ENCODE data around the gene ALDOC.

ALDOC gene

GRCh38 chr17:28573966-28574480 is 2.7 kb downstream of the ALDOC start:
- DNase-seq (ENCODE audit: low read depth) = no peak
- TF ChIP-seq, protein P1, sequence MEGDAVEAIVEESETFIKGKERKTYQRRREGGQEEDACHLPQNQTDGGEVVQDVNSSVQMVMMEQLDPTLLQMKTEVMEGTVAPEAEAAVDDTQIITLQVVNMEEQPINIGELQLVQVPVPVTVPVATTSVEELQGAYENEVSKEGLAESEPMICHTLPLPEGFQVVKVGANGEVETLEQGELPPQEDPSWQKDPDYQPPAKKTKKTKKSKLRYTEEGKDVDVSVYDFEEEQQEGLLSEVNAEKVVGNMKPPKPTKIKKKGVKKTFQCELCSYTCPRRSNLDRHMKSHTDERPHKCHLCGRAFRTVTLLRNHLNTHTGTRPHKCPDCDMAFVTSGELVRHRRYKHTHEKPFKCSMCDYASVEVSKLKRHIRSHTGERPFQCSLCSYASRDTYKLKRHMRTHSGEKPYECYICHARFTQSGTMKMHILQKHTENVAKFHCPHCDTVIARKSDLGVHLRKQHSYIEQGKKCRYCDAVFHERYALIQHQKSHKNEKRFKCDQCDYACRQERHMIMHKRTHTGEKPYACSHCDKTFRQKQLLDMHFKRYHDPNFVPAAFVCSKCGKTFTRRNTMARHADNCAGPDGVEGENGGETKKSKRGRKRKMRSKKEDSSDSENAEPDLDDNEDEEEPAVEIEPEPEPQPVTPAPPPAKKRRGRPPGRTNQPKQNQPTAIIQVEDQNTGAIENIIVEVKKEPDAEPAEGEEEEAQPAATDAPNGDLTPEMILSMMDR (conservative IDR thresholded peaks at IDR 0.05; ENCODE audit: low read length) = no peak
- no peak overlapping the region for H3K4me3 ChIP-seq (ENCODE audit: low read length)

- no peak for DNase-seq (ENCODE audit: low read depth)
- H3K4me3 ChIP-seq (ENCODE audit: low read length) = no peak overlapping the region
- TF ChIP-seq, protein P1 (conservative IDR thresholded peaks at IDR 0.05; ENCODE audit: low read length) = no peak
Measured at GRCh38 chr17:28573521-28573920, 3.2 kb downstream of the ALDOC start.

DNA sequence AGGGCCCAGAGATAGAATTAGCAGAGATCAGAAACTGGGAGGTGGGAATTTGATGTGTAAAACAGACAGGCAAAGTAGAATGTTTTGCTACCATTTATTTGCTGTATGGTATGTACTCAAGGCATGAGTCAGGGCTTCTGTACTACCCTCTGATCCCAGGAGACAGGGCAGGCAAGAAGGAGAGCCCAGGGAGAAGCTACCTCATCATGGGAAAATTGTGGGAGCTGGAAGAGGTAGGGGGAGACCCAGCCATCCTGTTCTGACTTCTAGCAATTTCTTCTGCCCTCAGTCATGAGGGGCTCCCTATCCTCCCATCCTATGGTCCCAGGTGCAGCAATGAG is 3.7 kb downstream of the ALDOC start:
- TF ChIP-seq, protein P1 (conservative IDR thresholded peaks at IDR 0.05; ENCODE audit: low read length) = no peak
- no peak for DNase-seq (ENCODE audit: low read depth)
- no peak overlapping the region for H3K4me3 ChIP-seq (ENCODE audit: low read length)

GRCh38 chr17:28572259-28573039 is 4.2 kb downstream of the ALDOC start:
- TF ChIP-seq, protein P1 (conservative IDR thresholded peaks at IDR 0.05; ENCODE audit: low read length) = no peak
- H3K4me3 ChIP-seq (ENCODE audit: low read length) = peak overlapping the region; percentile 97
- DNase-seq (ENCODE audit: low read depth) = no peak

DNA sequence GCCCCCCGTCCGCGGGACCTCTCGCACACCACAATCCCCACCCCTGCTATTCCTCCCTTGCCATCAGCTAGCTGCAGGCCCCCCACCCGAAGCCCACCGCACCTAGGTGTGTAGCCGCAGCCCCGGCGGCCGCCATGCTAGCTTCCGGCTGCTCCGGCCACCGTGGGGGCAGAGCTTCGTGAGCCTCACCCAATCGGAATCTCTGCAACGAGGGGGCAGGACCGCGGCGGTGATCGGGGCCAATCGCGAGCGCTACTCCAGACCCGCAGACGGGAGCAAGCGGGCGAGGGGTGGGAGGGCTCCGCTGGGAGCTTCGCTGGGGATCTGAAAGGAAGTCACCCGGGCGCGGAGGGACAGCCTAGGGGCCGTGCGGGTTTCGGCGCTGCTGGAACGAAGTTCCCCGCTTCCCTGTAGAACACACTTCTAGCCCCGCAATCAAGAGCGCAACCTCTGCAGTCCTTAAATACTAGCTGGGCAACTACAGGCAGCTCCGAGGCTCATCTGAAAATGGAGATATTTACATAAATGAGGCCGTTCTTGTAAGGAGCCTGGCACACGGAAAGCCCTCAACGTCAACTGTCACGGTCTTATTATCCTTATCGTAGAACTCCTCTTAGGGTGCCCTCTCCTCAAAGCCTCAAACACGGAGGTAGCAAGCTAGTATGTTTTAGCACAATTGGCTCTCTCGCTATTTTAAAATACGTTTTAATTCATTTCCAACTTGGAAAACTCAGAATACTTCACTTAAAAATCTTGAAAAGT is 5.2 kb downstream of the ALDOC start, which contains the start of gene PIGS:
TSS of gene PIGS (minus strand) at position 164 of the 762 bp plus-strand sequence. CDS start at position 136, 28 bp downstream.
- peak within 1 kb of the TSS; percentile 97 for H3K4me3 ChIP-seq (ENCODE audit: low read length)
- DNase-seq (ENCODE audit: low read depth) = peak; percentile 87
- TF ChIP-seq, protein P1 (conservative IDR thresholded peaks at IDR 0.05; ENCODE audit: low read length) = no peak

DNA sequence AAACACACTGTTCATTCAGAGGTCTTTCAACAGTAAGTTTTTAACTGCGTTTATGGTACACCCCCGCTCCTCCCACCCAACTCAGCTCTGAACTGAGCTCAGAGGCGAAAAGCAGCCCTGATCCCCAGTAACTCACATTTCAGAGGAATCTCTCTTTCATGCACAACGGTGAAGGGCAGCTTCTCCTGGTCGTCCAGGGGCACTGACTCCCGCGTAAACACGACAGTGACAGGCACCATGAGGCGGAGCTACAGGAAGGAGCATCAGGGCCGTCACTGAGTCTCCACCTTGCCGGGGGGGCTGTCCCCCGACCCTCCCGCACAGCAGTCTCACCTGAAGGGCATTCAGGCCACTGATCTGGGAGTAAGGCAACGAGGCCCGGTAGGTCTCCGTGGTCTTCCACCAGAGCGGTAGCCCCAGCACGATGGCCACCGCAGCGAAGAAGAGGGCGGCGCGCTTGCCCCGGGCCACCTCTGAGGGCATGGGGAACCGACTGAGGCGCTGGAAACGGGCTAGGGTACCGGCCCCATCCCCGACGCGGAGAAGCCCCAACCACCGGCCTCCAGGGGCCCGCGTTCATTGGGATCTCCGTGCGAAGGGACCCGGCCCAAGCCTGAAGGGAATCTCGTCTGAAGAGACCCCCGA is 5.9 kb downstream of the ALDOC start:
- TF ChIP-seq, protein P1 (conservative IDR thresholded peaks at IDR 0.05; ENCODE audit: low read length) = no peak
- peak overlapping the region; percentile 97 for H3K4me3 ChIP-seq (ENCODE audit: low read length)
- no peak for DNase-seq (ENCODE audit: low read depth)
